H9 (cell line): ENCODE results near the gene CT83. TPM values are rescaled to one million over a fixed set of nuclear protein-coding genes. Genes with fewer than 3 reads are reported as not detected.

ENCODE experiments used
- DNase-seq: peaks from one replicate; pipeline ENCODE4 v3.0.0-alpha.2; 2017
- H2AFZ ChIP-seq: one replicate; pipeline ENCODE4 v1.6.1; 2013; ENCODE audit warnings: mild to moderate bottlenecking, low read length, control low read depth, moderate library complexity
- H2AK5ac ChIP-seq: 2 replicates; pipeline ENCODE4 v1.6.1; 2013; ENCODE audit warnings: low read length, control low read depth, mixed read lengths; ENCODE audit not compliant: insufficient read length
- H2BK120ac ChIP-seq: one replicate; pipeline ENCODE4 v1.6.1; 2013; ENCODE audit warnings: low read depth, mild to moderate bottlenecking, low read length, control low read depth, inconsistent platforms; ENCODE audit not compliant: poor library complexity, severe bottlenecking
- H2BK12ac ChIP-seq: 2 replicates; pipeline ENCODE4 v1.6.1; 2013; ENCODE audit warnings: low read length, control low read depth, mixed read lengths, low read depth; ENCODE audit not compliant: insufficient read length
- H2BK15ac ChIP-seq: 2 replicates; pipeline ENCODE4 v1.6.1; 2013; ENCODE audit warnings: low read depth, low read length, control low read depth
- H2BK20ac ChIP-seq: one replicate; pipeline ENCODE4 v1.6.1; 2013; ENCODE audit warnings: low read depth, mild to moderate bottlenecking, low read length, control low read depth, inconsistent platforms; ENCODE audit not compliant: poor library complexity, severe bottlenecking
- H2BK5ac ChIP-seq: 2 replicates; pipeline ENCODE4 v1.6.1; 2013; ENCODE audit warnings: low read length, control low read depth, mixed read lengths; ENCODE audit not compliant: insufficient read length
- H3K14ac ChIP-seq: 2 replicates; pipeline ENCODE4 v1.6.1; 2013; ENCODE audit warnings: low read length, control low read depth; ENCODE audit not compliant: insufficient read depth
- H3K18ac ChIP-seq: 2 replicates; pipeline ENCODE4 v1.6.1; 2013; ENCODE audit warnings: low read depth, mild to moderate bottlenecking, mixed read lengths, low read length, control low read depth; ENCODE audit not compliant: insufficient read length
- H3K23ac ChIP-seq: 2 replicates; pipeline ENCODE4 v1.6.1; 2013; ENCODE audit warnings: low read length, control low read depth, mixed read lengths, low read depth; ENCODE audit not compliant: insufficient read length
- H3K23me2 ChIP-seq: 2 replicates; pipeline ENCODE4 v1.6.1; 2013; ENCODE audit warnings: low read depth, mild to moderate bottlenecking, mixed read lengths, low read length, control low read depth; ENCODE audit not compliant: insufficient read length, poor library complexity, severe bottlenecking
- H3K27ac ChIP-seq: 2 replicates; pipeline ENCODE4 v1.5.1; 2013; ENCODE audit warnings: low read length, control low read depth, mixed read lengths, low read depth; ENCODE audit not compliant: insufficient read length
- H3K27me3 ChIP-seq: 2 replicates; pipeline ENCODE4 v1.6.1; 2013; ENCODE audit warnings: low read length, control low read depth, inconsistent platforms; ENCODE audit not compliant: insufficient read depth
- H3K4ac ChIP-seq: 2 replicates; pipeline ENCODE4 v1.6.1; 2013; ENCODE audit warnings: low read depth, mild to moderate bottlenecking, control low read depth, inconsistent platforms, low read length, moderate library complexity
- H3K4me1 ChIP-seq: 2 replicates; pipeline ENCODE4 v1.6.1; 2013; ENCODE audit warnings: low read length, control low read depth, inconsistent platforms; ENCODE audit not compliant: insufficient read depth
- H3K4me2 ChIP-seq: 2 replicates; pipeline ENCODE4 v1.6.1; 2013; ENCODE audit warnings: low read length, control low read depth, mixed read lengths; ENCODE audit not compliant: insufficient read length, insufficient read depth
- H3K56ac ChIP-seq: 2 replicates; pipeline ENCODE4 v1.6.1; 2013; ENCODE audit warnings: low read depth, mild to moderate bottlenecking, mixed read lengths, low read length, control low read depth; ENCODE audit not compliant: insufficient read length
- H3K79me1 ChIP-seq: 2 replicates; pipeline ENCODE4 v1.6.1; 2013; ENCODE audit warnings: low read depth, mild to moderate bottlenecking, moderate library complexity, low read length, control low read depth, inconsistent platforms; ENCODE audit not compliant: insufficient read depth, poor library complexity, severe bottlenecking
- H3K79me2 ChIP-seq: 2 replicates; pipeline ENCODE4 v1.6.1; 2013; ENCODE audit warnings: low read length, control low read depth, inconsistent platforms; ENCODE audit not compliant: insufficient read depth
- H3K9ac ChIP-seq: 2 replicates; pipeline ENCODE4 v1.6.1; 2013; ENCODE audit warnings: low read length, control low read depth, mixed read lengths; ENCODE audit not compliant: insufficient read length; ENCODE audit errors: extremely low read depth
- H3K9me3 ChIP-seq: one replicate; pipeline ENCODE4 v1.6.1; 2013; ENCODE audit warnings: low read depth, low read length, inconsistent platforms; ENCODE audit not compliant: control insufficient read depth
- H3T11ph ChIP-seq: one replicate; pipeline ENCODE4 v1.6.1; 2013; ENCODE audit warnings: mild to moderate bottlenecking, low read length, control low read depth, inconsistent platforms
- H4K20me1 ChIP-seq: one replicate; pipeline ENCODE4 v1.6.1; 2013; ENCODE audit not compliant: control insufficient read depth, insufficient read length, insufficient read depth
- H4K5ac ChIP-seq: 2 replicates; pipeline ENCODE4 v1.6.1; 2013; ENCODE audit warnings: low read depth, mild to moderate bottlenecking, mixed read lengths, low read length, control low read depth; ENCODE audit not compliant: insufficient read length
- H4K8ac ChIP-seq: replicated peaks from 2 replicates; pipeline ENCODE4 v1.6.1; 2013; ENCODE audit warnings: low read length, control low read depth, mixed read lengths, low read depth; ENCODE audit not compliant: insufficient read length
- H4K91ac ChIP-seq: 2 replicates; pipeline ENCODE4 v1.6.1; 2013; ENCODE audit warnings: low read depth, mild to moderate bottlenecking, moderate library complexity, mixed read lengths, low read length, control low read depth; ENCODE audit not compliant: insufficient read length
- H3K27ac Mint-ChIP-seq, 3 experiments: 2 replicates in 2 of 3; 3 replicates in 1 of 3; pipeline ENCODE4 v1.8.0; 2020 to 2021; ENCODE audit warnings: mixed read lengths in 3 of 3, mild to moderate bottlenecking in 1 of 3, moderate library complexity in 1 of 3
- H3K27me3 Mint-ChIP-seq: 2 replicates; pipeline ENCODE4 v1.8.0; 2021; ENCODE audit warnings: low read depth, mild to moderate bottlenecking, moderate library complexity, mixed read lengths
- H3K36me3 Mint-ChIP-seq, 3 experiments: 2 replicates in 2 of 3; 3 replicates in 1 of 3; pipeline ENCODE4 v1.8.0; 2020 to 2021; ENCODE audit warnings: low read depth in 3 of 3, mixed read lengths in 3 of 3; ENCODE audit not compliant: insufficient read depth in 1 of 3
- H3K4me1 Mint-ChIP-seq, 2 experiments: 2 replicates each; pipeline ENCODE4 v1.8.0; 2020; ENCODE audit warnings: mixed read lengths in 2 of 2
- H3K4me3 Mint-ChIP-seq, 2 experiments: 2 replicates in 1 of 2; 3 replicates in 1 of 2; pipeline ENCODE4 v1.8.0; 2020 to 2021; ENCODE audit warnings: mild to moderate bottlenecking in 2 of 2, mixed read lengths in 2 of 2, moderate library complexity in 1 of 2
- H3K9me3 Mint-ChIP-seq, 2 experiments: 2 replicates in 1 of 2; 3 replicates in 1 of 2; pipeline ENCODE4 v1.8.0; 2020; ENCODE audit warnings: mild to moderate bottlenecking in 2 of 2, mixed read lengths in 2 of 2, moderate library complexity in 1 of 2
- WGBS: extraction: QIAGEN DNeasy Blood & Tissue Kit; methylation state at CpG from one replicate; pipeline ENCODE4 v1.1.7; 2013; ENCODE audit warnings: missing lambda C conversion rate, low lambda C conversion rate, mixed read lengths; ENCODE audit not compliant: insufficient read length; ENCODE audit errors: extremely low coverage; 5-methylcytosine and 5-hydroxymethylcytosine counted together
- total RNA-seq: library from RNA; stranded (reverse); gene quantifications from 2 replicates; pipeline ENCODE4 v1.2.1, GENCODE V29; 2021
- TF ChIP-seq, protein P1 (sequence below): fragments of 200-600 bp; sonication (generic); conservative IDR thresholded peaks from 3 replicates; pipeline ENCODE4 v1.8.0; 2021; ENCODE audit warnings: antibody characterized with exemption, mild to moderate bottlenecking

Gene CT83
- total RNA-seq, 1 experiment from 2014 or later: not detected

DNA sequence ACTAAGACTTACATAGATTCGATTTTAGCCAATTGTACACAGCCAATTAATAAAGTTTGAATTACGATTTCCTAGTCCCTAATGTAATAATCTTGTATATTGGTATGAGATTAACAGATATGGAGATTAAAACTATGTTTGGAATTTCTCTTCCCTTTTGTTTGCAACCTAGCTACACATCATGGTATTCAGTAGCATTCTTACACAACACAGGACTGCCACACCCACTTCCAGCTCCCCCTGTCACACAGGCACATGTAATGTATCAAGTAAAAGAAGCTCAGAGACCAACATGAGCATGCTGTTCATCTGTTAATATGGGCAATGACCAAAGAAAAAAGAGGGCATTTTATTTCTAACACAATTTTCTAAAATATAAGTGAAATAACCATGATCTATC, 13.6 kb downstream of the CT83 start:
- no peak overlapping the region for H4K91ac ChIP-seq
- TF ChIP-seq, protein P1, sequence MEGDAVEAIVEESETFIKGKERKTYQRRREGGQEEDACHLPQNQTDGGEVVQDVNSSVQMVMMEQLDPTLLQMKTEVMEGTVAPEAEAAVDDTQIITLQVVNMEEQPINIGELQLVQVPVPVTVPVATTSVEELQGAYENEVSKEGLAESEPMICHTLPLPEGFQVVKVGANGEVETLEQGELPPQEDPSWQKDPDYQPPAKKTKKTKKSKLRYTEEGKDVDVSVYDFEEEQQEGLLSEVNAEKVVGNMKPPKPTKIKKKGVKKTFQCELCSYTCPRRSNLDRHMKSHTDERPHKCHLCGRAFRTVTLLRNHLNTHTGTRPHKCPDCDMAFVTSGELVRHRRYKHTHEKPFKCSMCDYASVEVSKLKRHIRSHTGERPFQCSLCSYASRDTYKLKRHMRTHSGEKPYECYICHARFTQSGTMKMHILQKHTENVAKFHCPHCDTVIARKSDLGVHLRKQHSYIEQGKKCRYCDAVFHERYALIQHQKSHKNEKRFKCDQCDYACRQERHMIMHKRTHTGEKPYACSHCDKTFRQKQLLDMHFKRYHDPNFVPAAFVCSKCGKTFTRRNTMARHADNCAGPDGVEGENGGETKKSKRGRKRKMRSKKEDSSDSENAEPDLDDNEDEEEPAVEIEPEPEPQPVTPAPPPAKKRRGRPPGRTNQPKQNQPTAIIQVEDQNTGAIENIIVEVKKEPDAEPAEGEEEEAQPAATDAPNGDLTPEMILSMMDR: no peak
- H3K79me1 ChIP-seq: no peaks in the 10 kb centered on the region
- no peaks in the 10 kb centered on the region for H4K20me1 ChIP-seq
- H2AK5ac ChIP-seq: no peak overlapping the region
- no peaks in the 10 kb centered on the region for H3K27me3 ChIP-seq
- Mint-ChIP-seq H3K4me3 (no peak overlapping the region), H3K9me3 (no peaks in the 10 kb centered on the region), H3K27me3 (no peaks in the 10 kb centered on the region), H3K4me1 (peaks cover 3 to 4% of the 10 kb centered on the region in 2 experiments), H3K36me3 (no peaks in the 10 kb centered on the region), H3K27ac (no peak overlapping the region)
- no peaks in the 10 kb centered on the region for H3K9me3 ChIP-seq
- H2BK20ac ChIP-seq: no peak overlapping the region
- H3T11ph ChIP-seq: no peak overlapping the region
- H3K4me2 ChIP-seq: no peak overlapping the region
- H2BK12ac ChIP-seq: no peak overlapping the region
- H3K4ac ChIP-seq: no peak overlapping the region
- no CpG with 5 or more reads among the region's 2 CpGs for WGBS
- no peak for DNase-seq
- H3K23me2 ChIP-seq: no peaks in the 10 kb centered on the region
- H2AFZ ChIP-seq: no peak overlapping the region
- H3K56ac ChIP-seq: no peak overlapping the region
- no peak overlapping the region for H2BK120ac ChIP-seq
- H3K23ac ChIP-seq: no peak overlapping the region
- no peak overlapping the region for H3K9ac ChIP-seq
- no peak overlapping the region for H4K5ac ChIP-seq
- no peak overlapping the region for H3K18ac ChIP-seq
- H3K14ac ChIP-seq: no peak overlapping the region
- H2BK15ac ChIP-seq: no peak overlapping the region
- no peak overlapping the region for H4K8ac ChIP-seq
- H3K27ac ChIP-seq: no peak overlapping the region
- H3K4me1 ChIP-seq: no peaks in the 10 kb centered on the region
- no peak overlapping the region for H2BK5ac ChIP-seq
- H3K79me2 ChIP-seq: no peaks in the 10 kb centered on the region
